NCI-H226 (cell line): Measurements from ENCODE around the gene MUC7.
"Not testable (repeated sequence)": the region's sequence is repeated elsewhere in the genome, so short reads cannot be mapped to it uniquely, and the experiment has no call there.

Experiments
- DNase-seq: peaks from one replicate; pipeline ENCODE4 v3.0.0-alpha.2; 2015

The MUC7 gene

DNA sequence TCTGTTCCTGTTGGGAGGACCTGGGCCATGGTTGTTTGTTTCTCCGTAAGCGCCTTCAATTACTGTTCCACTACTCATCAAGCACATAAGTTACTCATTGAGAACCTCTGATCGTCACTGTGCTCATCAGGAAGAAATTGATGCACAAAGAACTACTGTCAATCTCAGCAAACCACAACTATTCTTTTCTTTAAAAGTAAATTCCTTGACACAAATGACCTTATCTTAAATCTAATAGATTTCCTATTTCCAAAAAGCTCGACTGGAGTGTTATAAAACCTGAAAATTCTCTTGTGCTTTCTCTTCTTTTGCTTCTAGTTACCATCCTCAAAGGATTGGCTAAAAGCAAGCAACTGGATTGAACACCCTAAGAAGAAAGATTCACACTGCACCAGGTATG lies at the start of gene MUC7:
TSS of gene MUC7 (plus strand) at position 301 of the 400 bp plus-strand sequence. CDS start 1,825 bp downstream, outside the sequence.
- DNase-seq: no peak

DNA sequence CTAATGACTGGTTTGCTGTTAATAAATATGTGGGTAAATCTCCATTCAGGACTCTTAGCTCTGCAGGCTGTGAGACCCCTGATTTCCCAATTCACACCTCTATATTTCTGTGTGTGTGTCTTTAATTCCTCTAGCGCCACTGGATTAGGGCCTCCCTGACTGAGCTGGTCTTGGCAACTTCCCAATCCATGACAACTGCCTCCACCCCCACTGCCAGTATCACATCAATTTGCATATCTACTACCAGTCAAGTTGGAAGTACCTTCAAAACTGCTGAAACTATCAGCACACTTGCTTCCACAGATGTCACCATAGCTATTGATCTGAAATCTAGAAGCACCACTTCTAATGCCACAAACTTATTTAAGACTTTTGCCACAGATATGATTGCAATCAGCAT lies 46.7 kb upstream of the MUC7 start:
- DNase-seq: no peak

DNA sequence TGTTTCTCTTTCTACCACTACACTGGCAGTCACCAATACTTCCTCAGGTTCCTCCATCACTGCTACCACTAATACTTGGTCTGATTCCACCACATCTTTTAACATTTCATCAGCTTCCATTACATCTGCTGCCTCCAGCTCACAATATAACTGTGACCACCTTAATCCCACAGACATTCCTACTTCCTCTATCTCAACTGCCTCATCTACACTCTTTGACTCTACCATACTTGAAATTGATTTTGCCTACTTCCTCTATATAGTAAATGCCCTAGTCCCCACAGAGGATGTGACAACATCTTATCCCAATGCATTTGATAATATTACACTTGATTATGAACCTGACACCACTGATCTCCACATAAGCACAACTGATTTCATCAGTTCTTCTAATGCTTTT lies 45.2 kb upstream of the MUC7 start:
- no peak for DNase-seq

DNA sequence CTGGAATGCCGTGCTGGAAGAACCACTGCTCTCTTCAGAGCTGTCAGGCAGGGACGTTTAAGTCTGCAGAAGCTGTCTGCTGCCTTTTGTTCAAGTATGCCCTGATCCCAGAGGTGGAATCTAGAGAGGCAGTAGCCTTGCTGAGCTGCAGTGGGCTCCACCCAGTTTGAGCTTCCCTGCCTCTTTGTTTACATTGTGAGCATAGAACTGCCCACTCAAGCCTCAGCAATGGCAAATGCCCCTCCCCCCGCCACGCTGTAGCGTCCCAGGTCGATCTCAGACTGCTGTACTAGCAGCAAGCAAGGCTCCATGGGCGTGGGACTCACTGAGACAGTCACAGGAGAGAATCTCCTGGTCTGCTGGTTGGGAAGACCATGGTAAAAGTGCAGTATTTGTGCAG lies 34.8 kb upstream of the MUC7 start:
- no peak for DNase-seq

DNA sequence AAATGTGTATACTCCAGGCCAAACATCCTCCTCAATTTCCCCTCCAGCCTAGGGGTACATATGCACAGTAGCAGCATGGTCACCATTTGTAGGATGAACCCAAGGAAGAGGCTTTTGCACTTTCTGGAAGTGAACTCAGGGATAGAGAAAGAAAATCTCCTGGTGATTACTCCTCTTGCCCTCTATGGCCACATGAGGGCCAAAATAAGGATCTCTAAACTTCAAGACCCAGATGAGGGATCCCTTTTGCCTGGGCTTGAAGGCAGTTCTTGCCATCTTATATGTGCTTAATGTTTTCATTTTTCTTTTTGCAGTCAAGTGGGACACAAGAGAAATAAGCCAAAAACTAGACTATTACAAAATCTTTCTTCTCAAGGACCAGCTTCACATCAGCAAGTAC lies 29.5 kb upstream of the MUC7 start:
- DNase-seq: no peak

DNA sequence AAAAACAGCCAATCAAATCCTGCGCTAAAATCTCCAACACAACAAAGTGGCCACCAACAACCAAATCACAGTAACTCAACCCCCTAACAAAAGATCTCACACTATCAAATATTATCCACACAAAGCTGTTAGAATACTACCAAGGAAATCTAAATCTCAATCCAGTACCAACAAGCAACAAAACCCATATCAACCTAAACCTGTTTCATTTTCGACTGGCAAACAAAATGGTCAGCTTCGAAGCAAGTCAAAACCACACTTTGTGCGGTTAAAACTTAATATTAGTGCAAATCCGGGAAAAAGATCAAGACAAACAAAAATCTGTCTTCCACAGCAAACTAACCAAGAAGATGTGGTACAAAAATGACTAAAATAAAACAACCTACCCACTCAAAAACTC lies 28.7 kb upstream of the MUC7 start:
- no peak for DNase-seq

DNA sequence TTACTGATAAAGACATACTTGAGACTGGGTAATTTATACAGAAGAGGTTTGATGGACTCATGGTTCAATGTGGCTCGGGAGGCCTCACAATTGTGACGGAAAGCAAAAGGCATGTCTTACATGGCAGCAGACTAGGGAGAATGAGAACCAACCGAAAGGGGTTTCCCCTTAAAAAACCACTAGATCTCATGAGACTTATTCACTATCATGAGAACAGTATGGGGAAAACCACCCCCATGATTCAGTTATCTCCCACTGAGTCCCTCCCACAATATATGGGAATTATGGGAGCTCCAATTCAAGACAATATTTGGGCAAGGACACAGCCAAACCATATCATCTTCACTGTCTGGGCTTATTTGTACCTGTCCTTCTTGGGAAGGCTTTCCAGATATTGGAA lies 22.8 kb upstream of the MUC7 start:
- no peak for DNase-seq

DNA sequence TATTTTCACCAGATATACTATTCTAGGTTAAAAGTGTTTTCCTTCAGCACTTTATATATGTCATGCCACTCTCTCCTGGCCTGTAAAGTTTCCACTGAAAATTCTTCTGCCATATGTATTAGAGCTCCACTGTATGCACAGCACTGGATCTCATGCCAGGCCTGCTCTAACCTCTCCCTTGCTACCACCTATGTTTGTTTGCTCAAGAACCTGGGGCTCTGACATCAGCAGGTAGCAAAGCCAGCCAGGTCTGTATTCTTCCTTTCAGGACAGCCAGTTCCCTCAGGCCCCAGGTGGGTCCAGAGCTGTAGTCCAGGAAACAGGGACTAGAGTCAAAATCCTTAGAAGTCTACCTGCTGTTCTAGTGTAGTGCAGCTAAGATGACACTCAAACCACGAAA lies 19.1 kb upstream of the MUC7 start:
- DNase-seq: no peak

DNA sequence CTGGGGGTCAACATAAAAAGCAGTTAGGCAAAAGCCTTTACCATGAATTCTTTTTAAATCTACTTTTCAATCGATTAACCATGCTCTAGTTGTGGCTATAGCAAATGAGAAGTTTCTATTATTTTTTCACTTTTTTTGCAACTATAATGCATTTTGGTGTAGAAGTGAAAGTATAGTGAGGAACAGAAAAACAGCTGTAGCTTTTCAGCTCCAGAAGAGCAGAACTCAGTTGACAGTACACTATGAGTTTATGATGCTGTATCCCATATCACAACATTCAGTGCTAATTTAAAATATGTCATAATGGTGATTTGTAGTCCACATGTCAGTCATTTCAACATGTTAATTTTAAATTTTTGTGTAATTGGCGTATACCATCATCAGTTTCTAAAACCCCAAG lies 8.7 kb upstream of the MUC7 start:
- DNase-seq: no peak

DNA sequence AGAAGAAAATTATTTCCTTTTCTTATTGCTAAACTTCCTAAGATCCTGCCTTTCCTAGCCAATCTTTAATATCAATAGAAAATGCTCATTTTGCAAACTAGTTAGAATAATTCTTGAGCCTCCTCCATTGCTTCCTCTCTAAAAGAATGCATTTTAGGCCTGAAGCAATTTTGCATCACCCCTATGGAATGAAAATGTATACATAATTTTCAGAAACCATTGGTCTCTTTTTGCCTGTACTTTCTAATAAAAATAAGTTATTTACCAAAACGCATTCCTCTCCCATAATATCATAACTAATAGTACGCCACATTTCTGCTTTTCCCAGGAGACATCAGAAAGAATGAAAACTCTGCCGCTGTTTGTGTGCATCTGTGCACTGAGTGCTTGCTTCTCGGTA lies 1.7 kb downstream of the MUC7 start:
- DNase-seq: no peak

DNA sequence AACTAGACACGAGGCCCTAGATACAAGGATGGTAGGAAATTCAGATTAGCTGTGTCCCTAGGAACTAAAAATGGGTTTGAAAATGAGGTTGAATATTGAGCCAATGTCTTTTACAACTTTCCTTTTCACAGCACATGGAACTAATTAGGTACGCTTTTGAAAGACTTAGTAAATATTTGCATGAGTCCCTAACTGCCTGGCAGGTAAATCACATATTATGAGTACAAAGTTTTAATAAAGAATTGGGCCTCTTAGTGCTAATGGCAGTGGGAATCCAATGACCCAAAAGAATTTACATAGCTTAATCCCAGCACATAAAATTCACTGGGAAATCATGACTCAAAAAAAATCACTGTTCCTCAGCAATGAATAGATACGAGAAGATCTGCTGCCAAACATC lies 16.8 kb downstream of the MUC7 start:
- no peak for DNase-seq

DNA sequence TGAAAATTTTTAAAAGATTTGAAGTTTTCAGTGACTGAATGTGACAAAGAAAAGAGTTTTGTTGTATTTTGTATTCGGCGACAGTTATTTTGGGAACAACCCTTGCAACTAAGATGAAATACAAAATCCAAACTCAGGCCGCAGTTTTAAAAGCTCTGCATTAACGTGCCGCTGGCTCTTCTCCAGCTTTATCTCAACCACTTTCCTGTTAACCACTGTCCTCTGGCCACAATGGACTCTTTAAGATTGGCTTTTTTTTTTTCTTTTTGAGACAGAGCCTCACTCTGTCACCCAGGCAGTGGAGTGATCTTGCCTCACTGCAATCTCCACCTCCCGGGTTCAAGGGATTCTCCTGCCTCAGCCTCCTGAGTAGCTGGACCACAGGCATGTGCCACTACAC lies 24.2 kb downstream of the MUC7 start:
- no peak for DNase-seq

DNA sequence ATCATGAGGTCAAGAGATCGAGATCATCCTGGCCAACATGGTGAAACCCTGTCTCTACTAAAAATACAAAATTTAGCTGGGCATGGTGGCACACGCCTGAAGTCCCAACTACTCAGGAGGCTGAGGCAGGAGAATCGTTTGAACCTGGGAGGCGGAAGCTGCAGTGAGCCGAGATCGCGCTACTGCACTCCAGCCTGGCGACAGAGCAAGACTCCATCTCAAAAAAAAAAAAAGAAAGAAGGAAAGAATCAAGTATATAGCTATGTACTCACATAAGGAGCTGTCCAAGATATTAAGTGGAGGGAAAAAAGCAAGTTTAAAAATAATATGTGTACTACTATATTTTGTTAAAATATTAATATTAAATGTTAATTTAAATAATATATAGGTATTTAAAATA lies 29.8 kb downstream of the MUC7 start:
- DNase-seq: not testable (repeated sequence)

DNA sequence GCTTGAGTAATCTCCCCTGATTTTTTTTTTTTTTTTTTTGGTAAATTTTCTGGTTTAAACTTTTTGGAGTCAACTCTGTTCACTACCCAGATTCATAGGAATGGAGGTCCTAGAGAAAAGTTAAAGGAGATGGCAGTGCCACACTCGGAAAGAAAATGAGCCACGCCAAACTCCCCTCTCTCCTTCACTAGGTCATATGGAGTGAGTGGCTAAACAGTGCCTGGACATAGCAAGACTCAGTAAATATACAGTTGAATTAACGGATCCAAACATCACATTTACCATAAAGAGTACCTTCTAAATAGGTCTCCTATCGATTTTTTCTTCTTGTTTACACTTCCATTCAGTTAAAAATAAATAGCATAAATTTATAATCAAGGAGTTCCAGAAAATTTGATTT lies 32.7 kb downstream of the MUC7 start:
- no peak for DNase-seq

DNA sequence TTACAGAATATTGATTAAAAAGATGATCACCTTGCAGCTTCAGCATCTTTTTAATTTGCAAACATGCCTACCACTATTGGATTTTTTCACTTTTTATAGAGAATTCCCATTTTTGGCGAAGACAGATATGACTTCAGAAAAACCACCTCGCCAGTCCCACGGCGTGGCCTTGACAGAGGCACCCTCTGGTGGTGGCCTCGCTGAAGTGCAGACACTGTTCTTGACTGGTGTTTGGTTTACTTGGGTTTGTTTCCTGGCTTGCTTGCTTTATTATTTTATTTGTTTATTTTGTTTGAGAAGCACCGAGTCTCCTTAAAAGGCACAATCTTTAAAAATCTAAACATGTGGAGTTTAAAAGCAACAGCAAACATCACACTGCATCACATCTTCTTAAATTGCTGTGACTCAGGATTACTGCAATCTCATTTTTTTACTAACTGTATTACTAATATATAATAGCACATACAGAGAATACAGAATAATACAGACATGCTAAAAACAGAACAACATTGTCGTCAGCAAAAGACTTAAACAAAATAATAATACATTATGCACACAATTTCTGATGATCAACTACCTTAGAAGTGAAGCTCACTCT lies 33.3 kb downstream of the MUC7 start:
- DNase-seq: no peak

DNA sequence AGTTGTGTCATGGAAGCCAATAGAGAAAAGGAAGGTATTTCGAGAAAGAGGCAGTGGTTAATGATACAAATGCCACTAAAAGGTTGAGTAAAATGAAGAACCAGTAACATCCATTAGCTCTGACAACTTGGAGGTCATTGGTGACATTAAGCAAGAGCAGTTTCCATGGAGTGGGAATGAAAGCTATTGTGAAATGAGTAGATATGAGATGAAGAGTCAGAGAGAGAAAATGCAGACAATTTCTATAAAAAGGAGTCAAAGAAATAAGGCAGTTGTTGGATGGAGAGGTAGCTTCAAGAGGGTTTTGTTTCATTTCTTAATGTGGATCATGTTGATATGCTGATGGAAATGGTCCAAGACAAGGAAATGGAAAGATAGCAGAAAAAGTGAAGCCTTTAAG lies 36.8 kb downstream of the MUC7 start:
- DNase-seq: peak; percentile 43

DNA sequence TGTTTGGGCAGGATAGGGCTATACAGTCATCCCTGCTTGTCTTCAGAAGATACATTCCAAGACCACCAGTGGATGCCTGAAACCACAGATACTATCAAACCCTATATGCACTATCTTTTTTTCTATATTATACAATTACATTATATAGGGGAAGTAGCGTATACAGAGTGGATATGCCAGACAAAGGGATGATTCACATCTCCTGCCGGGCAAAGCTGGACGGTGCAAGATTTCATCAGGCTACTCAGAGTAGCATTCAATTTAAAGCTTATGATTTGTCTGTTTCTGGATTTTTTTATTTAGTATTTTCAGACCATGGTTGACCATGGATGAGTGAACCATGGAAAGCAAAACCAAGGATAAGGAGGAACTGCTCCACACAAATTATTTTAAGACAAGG lies 39.4 kb downstream of the MUC7 start:
- no peak for DNase-seq

DNA sequence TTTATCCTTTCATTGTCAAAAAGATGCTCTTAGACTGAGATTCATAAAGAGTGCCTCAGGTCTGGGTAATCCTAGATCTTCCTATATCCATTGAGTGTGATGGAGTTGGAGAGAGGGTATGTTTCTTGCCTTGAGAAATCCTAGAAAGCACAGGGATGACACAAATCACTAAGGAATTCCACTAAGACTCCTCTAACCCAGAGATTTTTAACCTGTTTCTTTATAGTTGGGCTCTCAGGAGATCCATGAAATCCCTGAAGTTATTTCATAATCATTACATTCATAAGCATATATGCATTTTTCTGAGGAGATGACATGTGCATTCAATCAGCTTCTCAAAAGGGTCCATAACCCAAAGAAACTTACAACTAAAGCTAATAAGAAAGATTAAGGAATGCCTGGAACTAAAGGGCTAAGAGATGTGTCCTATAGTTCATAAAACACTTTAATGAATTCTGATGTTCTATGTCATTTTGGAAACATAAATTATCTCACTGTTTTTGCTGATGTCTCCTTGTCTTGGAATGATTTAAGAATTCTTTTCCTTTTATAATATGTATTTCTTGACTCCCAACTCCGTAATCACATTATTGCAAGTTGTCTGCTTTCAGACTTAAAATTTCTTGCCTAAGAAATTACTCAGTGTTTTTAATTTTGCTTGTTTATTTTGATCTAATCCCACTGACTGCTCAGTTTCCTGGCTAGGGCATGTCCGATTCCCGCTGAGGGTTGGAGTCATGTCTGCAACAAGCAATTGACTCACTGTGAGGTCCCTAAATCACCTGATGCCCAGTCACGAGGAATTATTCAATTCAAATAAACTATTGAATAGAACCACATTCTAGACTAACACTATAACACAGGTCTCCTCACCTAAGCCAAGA lies 43.6 kb downstream of the MUC7 start:
- DNase-seq: peak; percentile 49

DNA sequence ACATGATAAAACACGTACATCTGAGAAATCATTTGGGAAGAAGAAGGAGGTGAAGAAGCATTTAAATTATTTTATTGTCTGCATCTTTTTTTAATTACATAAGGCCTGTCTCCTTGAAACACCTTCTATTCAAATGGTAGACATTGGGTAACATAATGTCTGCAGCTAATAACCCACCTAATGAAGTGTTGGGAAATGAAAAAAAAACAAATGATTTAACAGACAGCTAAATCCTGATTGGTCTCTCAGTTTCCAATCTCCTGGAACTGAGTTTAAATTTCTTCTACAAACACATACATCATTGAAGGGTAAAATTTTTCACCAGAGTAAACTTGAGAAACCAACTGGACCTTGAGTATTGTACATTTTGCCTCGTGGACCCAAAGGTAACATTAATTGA lies 46.3 kb downstream of the MUC7 start, which contains the start of gene AMTN:
TSS of gene AMTN (plus strand) at position 301 of the 400 bp plus-strand sequence. CDS start 209 bp downstream, outside the sequence.
- no peak for DNase-seq

DNA sequence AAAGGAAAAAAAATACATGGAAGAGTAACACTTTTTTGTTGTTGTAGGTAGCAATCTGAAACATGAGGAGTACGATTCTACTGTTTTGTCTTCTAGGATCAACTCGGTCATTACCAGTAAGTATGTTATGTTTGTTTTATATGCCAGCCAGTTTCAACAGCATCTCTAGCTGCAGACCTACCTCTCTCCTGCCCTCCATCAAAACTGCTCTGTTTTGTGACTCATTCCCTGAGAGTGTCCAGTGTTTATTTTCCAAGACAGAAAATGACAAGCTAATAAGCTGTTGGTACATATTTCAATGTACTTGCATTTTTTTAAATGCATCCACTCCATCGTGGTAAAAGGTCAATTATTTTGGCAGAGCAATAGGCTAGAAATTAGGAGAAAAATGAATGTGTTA lies 46.7 kb downstream of the MUC7 start:
- peak; percentile 12 for DNase-seq

DNA sequence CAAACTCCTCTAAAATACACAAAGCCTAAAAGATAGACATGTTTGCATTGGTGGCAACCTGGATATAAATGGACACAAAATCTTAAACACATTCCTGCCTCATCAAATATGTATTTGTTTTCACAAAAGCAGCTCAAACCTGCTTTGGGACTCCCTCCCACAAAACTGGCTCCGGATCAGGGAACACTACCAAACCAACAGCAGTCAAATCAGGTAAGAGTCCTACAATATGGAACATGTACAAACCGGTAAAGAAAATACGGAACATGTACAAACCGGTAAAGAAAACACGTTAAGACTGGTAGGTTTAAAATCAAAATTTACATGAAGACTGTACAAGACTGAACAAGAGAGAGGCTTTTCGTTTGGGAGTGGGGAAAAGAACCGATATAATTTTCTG lies 50.6 kb downstream of the MUC7 start:
- DNase-seq: no peak

DNA sequence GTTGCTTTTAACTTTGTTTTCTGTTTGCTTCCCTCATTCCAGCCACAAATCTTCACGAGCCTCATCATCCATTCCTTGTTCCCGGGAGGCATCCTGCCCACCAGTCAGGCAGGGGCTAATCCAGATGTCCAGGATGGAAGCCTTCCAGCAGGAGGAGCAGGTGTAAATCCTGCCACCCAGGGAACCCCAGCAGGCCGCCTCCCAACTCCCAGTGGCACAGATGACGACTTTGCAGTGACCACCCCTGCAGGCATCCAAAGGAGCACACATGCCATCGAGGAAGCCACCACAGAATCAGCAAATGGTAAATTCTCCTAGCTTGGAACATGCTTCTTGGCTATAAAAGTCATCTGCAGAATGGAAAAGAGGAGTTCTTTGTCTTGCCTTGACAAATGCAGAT lies 59.0 kb downstream of the MUC7 start:
- no peak for DNase-seq

DNA sequence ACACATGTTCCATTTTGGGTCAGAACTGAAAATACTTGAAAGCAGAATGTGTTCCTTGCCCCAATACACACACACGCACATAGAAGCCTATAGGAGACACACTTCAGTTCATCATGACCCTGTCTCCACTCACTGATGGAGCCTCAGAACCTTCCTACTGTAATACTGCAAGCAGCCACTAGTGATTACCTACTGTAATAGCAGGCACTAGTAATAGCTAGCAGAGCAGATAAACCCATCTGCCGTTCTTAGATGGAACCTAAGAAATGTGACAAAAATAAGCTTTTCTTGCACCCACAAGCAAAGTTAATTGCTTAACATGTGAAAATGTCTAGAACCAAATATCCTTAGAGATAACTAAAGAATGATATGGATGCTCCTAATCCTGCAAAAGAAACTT lies 60.0 kb downstream of the MUC7 start:
- no peak for DNase-seq
